Measurements from ENCODE around the gene IL2RA. TPM values are rescaled to one million over a fixed set of nuclear protein-coding genes. Genes with fewer than 3 reads are reported as not detected.

Gene IL2RA
- total and polyA plus RNA-seq, 10 of the 15 experiments (the other 5 are each of a cell fraction or from before 2014, with no cell fraction given), result 2.2 to 6.0 (median 4.9) TPM

- TF ChIP-seq STAT3 (IDR thresholded peaks at IDR 0.05; ENCODE audit: low read depth, low read length) (no peak), SREBF2 (IDR thresholded peaks at IDR 0.05; ENCODE audit: low read length) (no peak), KAT2A (conservative IDR thresholded peaks at IDR 0.05; ENCODE audit: control insufficient read depth, low read depth, low read length) (no peak), SPI1 (IDR thresholded peaks at IDR 0.05; ENCODE audit: borderline replicate concordance, insufficient read depth, low read depth, low read length) (no peak), SP1 (IDR thresholded peaks at IDR 0.05; ENCODE audit: low read depth, low read length) (peak; percentile 27), ATF7 (IDR thresholded peaks at IDR 0.05; ENCODE audit: low read depth) (no peak), PML (IDR thresholded peaks at IDR 0.05; ENCODE audit: low read length) (no peak), POU2F2 (IDR thresholded peaks at IDR 0.05; ENCODE audit: borderline replicate concordance, low read depth, low read length) (no peak), KDM1A (IDR thresholded peaks at IDR 0.05; ENCODE audit: borderline replicate concordance) (no peak), RAD51 (IDR thresholded peaks at IDR 0.05) (no peak), GATAD2B (conservative IDR thresholded peaks at IDR 0.05; ENCODE audit: low read depth) (no peak), ZBED1 (IDR thresholded peaks at IDR 0.05; ENCODE audit: borderline replicate concordance) (no peak), CREM (IDR thresholded peaks at IDR 0.05; ENCODE audit: low read depth) (peak; percentile 51), PAX5 (IDR thresholded peaks at IDR 0.05; ENCODE audit: borderline replicate concordance, low read depth, low read length) (no peak), TCF7 (IDR thresholded peaks at IDR 0.05; ENCODE audit: borderline replicate concordance) (no peak), TCF3 (IDR thresholded peaks at IDR 0.05; ENCODE audit: borderline replicate concordance, insufficient read depth, low read depth, low read length) (peak; percentile 91; the same call in 1 of the 2 replicates), TAF1 (IDR thresholded peaks at IDR 0.05; ENCODE audit: borderline replicate concordance, low read depth, low read length) (no peak), CHD2 (IDR thresholded peaks at IDR 0.05; ENCODE audit: borderline replicate concordance, low read depth, low read length) (no peak), TCF12 (IDR thresholded peaks at IDR 0.05; ENCODE audit: low read depth, low read length) (peak; percentile 95), CHD1 (IDR thresholded peaks at IDR 0.05; ENCODE audit: low read depth, low read length) (no peak), ZBTB4 (CRISPR knock-in tag; IDR thresholded peaks at IDR 0.05) (no peak), ATF2 (IDR thresholded peaks at IDR 0.05; ENCODE audit: low read length) (no peak), NR2F1 (conservative IDR thresholded peaks at IDR 0.05) (no peak), POLR2AphosphoS2 (IDR thresholded peaks at IDR 0.05; ENCODE audit: low read depth, low read length) (no peak), BRCA1 (IDR thresholded peaks at IDR 0.05; ENCODE audit: low read depth, low read length) (no peak), TBL1XR1 (IDR thresholded peaks at IDR 0.05; ENCODE audit: low read depth, low read length) (no peak), MLLT1 (IDR thresholded peaks at IDR 0.05) (no peak), SUZ12 (IDR thresholded peaks at IDR 0.05; ENCODE audit: unreplicated experiment) (no peak)
Measured at GRCh38 chr10:6086375-6087233, 24.4 kb upstream of the IL2RA start (continued).
